Transverse colon (tissue), 4 donors: Measurements from ENCODE around the gene JPT1. TPM values are rescaled to one million over a fixed set of nuclear protein-coding genes. Genes with fewer than 3 reads are reported as not detected.

Experiments used
- DNase-seq: peaks from one replicate; pipeline ENCODE4 v3.0.0-alpha.2; 2019
- H3K27ac ChIP-seq, 4 donors: fragments of 200-600 bp; sonication (generic); 2 replicates each; pipeline ENCODE4 v1.5.1; 2016 to 2018; ENCODE audit warnings: inconsistent platforms in 4 of 4
- H3K27me3 ChIP-seq: fragments of 200-600 bp; sonication (generic); 2 replicates; pipeline ENCODE4 v1.5.1; 2017; ENCODE audit warnings: inconsistent platforms
- H3K36me3 ChIP-seq, 4 donors: fragments of 200-600 bp; sonication (generic); 2 replicates each; pipeline ENCODE4 v1.5.1; 2017 to 2019; ENCODE audit warnings: inconsistent platforms in 4 of 4
- H3K4me1 ChIP-seq, 4 donors: fragments of 200-600 bp; sonication (generic); 2 replicates each; pipeline ENCODE4 v1.5.1; 2017 to 2020; ENCODE audit warnings: inconsistent platforms in 4 of 4
- H3K4me3 ChIP-seq, 4 donors: fragments of 200-600 bp; sonication (generic); 1 replicate in 1 of 4; 2 replicates in 3 of 4; pipeline versions ENCODE4 v1.5.1 to v1.6.1; 2017 to 2019; ENCODE audit warnings: inconsistent platforms in 4 of 4
- H3K9me3 ChIP-seq, 2 donors: fragments of 200-600 bp; sonication (generic); 2 replicates each; pipeline ENCODE4 v1.5.1; 2017 to 2019; ENCODE audit warnings: inconsistent platforms in 2 of 2
- CTCF ChIP-seq, 5 experiments: fragments of 200-600 bp in 3 of 5; fragments of 450-650 bp in 2 of 5; sonication (generic) in 3 of 5; IDR thresholded peaks; 1 replicate in 2 of 5; 2 replicates in 3 of 5; pipeline ENCODE4 v1.5.1; 2016 to 2017; ENCODE audit warnings: antibody characterized with exemption in 5 of 5, inconsistent platforms in 3 of 5, mild to moderate bottlenecking in 2 of 5, moderate library complexity in 1 of 5
- EP300 ChIP-seq: sonication (generic); formaldehyde crosslinking; IDR thresholded peaks from one replicate; pipeline ENCODE4 v1.6.1; 2017; ENCODE audit warnings: antibody characterized with exemption, low read depth
- POLR2A ChIP-seq: fragments of 450-650 bp; IDR thresholded peaks from one replicate; pipeline ENCODE4 v1.6.1; 2016; ENCODE audit warnings: antibody characterized with exemption, mild to moderate bottlenecking, moderate library complexity
- POLR2AphosphoS5 ChIP-seq, 3 donors: sonication (generic); formaldehyde crosslinking; IDR thresholded peaks; one replicate each; pipeline ENCODE4 v1.6.1; 2016; ENCODE audit warnings: antibody characterized with exemption in 3 of 3
- WGBS, 2 donors: methylation state at CpG; one replicate each; pipeline ENCODE4 v1.1.5; 2018; ENCODE audit warnings: low coverage in 1 of 2; 5-methylcytosine and 5-hydroxymethylcytosine counted together
- in situ Hi-C, 4 donors: fragments of 200-750 bp; cut with MboI; loops; one replicate each; pipeline versions ENCODE4 v1.15.0 to v1.15.1; 2017; ENCODE audit warnings: low sequenced_read_pairs in 3 of 4, low pct_ligation_motif_present in 1 of 4, low pct_unique_long_range_greater_than_20kb in 1 of 4
- intact Hi-C: fragments of 100-400 bp; cut with DNase I; formaldehyde crosslinking; loops from one replicate; pipeline ENCODE4 v1.15.1; 2023; ENCODE audit warnings: low total_unique reads
- total RNA-seq, 4 donors: library from RNA; depleted of rRNA; stranded (reverse); fragments of >200 nt; gene quantifications; one replicate each; pipeline ENCODE4 v1.1.0, GENCODE V29; 2016

The JPT1 gene
- total RNA-seq, 4 donors from 2014 or later, result 61.7 to 293 (median 219) TPM

GRCh38 chr17:75094871-75095399, 59.4 kb downstream of the JPT1 start:
- WGBS, 2 donors, result 57 to 100% methylated on average over 1 to 12 of the region's 16 CpGs
- intact Hi-C loops (no loop called here), in situ Hi-C loops (no loop called here)
- Histone ChIP-seq H3K4me1 (peaks cover 26 to 63% (median 53%) of the 10 kb centered on the region in 4 donors), H3K27me3 (no peaks in the 10 kb centered on the region), H3K9me3 (no peaks in the 10 kb centered on the region), H3K4me3 (no peak overlapping the region), H3K36me3 (peaks cover 0 to 3% (median 1%) of the 10 kb centered on the region in 4 donors), H3K27ac (peak overlapping the region; percentile 85 to 97 (median 93))
- TF ChIP-seq POLR2A (peak; percentile 39), CTCF (IDR thresholded peaks at IDR 0.05) (no peak), POLR2AphosphoS5 (IDR thresholded peaks at IDR 0.05) (no peak), EP300 (no peak)
- no peak for DNase-seq

- Histone ChIP-seq H3K36me3 (no peaks in the 10 kb centered on the region), H3K27me3 (no peaks in the 10 kb centered on the region), H3K27ac (peak overlapping the region; percentile 90 to 97 (median 96)), H3K4me1 (peaks cover 37 to 76% (median 61%) of the 10 kb centered on the region in 4 donors), H3K4me3 (no peak overlapping the region), H3K9me3 (no peaks in the 10 kb centered on the region)
- no peak for TF ChIP-seq POLR2A
- TF ChIP-seq CTCF (IDR thresholded peaks at IDR 0.05), result no peak
- no peak for TF ChIP-seq EP300
- TF ChIP-seq POLR2AphosphoS5 (IDR thresholded peaks at IDR 0.05), result no peak
- 83 to 97% methylated on average over 1 to 13 of the region's 18 CpGs for WGBS, 2 donors
- intact Hi-C loops, result no loop called here
- in situ Hi-C loops, result no loop called here
- DNase-seq, result no peak
Observed at GRCh38 chr17:75093548-75094158, 60.7 kb downstream of the JPT1 start.

GRCh38 chr17:75091855-75092327, 62.4 kb downstream of the JPT1 start:
- Histone ChIP-seq H3K27me3 (no peaks in the 10 kb centered on the region), H3K9me3 (no peaks in the 10 kb centered on the region), H3K36me3 (no peaks in the 10 kb centered on the region), H3K27ac (peak overlapping the region; percentile 90 to 97 (median 96)), H3K4me1 (peaks cover 49 to 90% (median 76%) of the 10 kb centered on the region in 4 donors), H3K4me3 (peak overlapping the region in 1 of 4 donors; percentile 9)
- intact Hi-C loops, result no loop called here
- DNase-seq, result peak; percentile 78
- in situ Hi-C loops, result no loop called here
- 60 to 83% methylated on average over 1 to 10 of the region's 10 CpGs for WGBS, 2 donors
- TF ChIP-seq POLR2AphosphoS5 (IDR thresholded peaks at IDR 0.05), result peak in 1 of 3 donors; percentile 51
- TF ChIP-seq CTCF (IDR thresholded peaks at IDR 0.05), result peak in 1 of 5 experiments; percentile 8
- TF ChIP-seq POLR2A, result no peak
- TF ChIP-seq EP300, result no peak

- no peaks in the 10 kb centered on the region for H3K36me3 ChIP-seq
- TF ChIP-seq POLR2A (peak; percentile 38), EP300 (no peak), CTCF (IDR thresholded peaks at IDR 0.05) (no peak), POLR2AphosphoS5 (IDR thresholded peaks at IDR 0.05) (peak in 2 of 3 donors; percentile 42 to 55)
- no peaks in the 10 kb centered on the region for H3K27me3 ChIP-seq
- WGBS, 2 donors, result 45 to 56% methylated on average over 6 to 19 of the region's 19 CpGs
- intact Hi-C loops (no loop called here), in situ Hi-C loops (no loop called here)
- DNase-seq, result peak; percentile 75
- peak overlapping the region; percentile 90 to 97 (median 96) for H3K27ac ChIP-seq
- peaks cover 49 to 92% (median 75%) of the 10 kb centered on the region in 4 donors for H3K4me1 ChIP-seq
- H3K9me3 ChIP-seq, result no peaks in the 10 kb centered on the region
- H3K4me3 ChIP-seq, result peak overlapping the region in 1 of 4 donors; percentile 9
Observed at GRCh38 chr17:75090871-75091854, 63.1 kb downstream of the JPT1 start.
